HTR-8/SVneo (cell line): ENCODE data around the gene PPP1R26.
"Not testable (repeated sequence)": the region's sequence is repeated elsewhere in the genome, so short reads cannot be mapped to it uniquely, and the experiment has no call there.

Experiments
- DNase-seq: peaks from one replicate; pipeline ENCODE4 v3.0.0; 2011; ENCODE audit warnings: low spot score, mixed read lengths; ENCODE audit not compliant: insufficient read length
- FAIRE-seq: peaks from 2 replicates; lab custom pipeline; 2011; peaks lifted over from hg19 to GRCh38; lab: Jason Lieb, UNC

The PPP1R26 gene

GRCh38 chr9:135531096-135531495, 51.5 kb downstream of the PPP1R26 start:
- DNase-seq, result no peak
- no peak for FAIRE-seq

- FAIRE-seq, result no peak
- DNase-seq, result no peak
Measured at GRCh38 chr9:135533113-135533512, 53.5 kb downstream of the PPP1R26 start.

- DNase-seq (no peak), FAIRE-seq (no peak)
Measured at GRCh38 chr9:135533674-135534073, 54.1 kb downstream of the PPP1R26 start.

GRCh38 chr9:135534192-135534711, 54.7 kb downstream of the PPP1R26 start:
- not testable (repeated sequence) for DNase-seq, FAIRE-seq

GRCh38 chr9:135534826-135535225, 55.2 kb downstream of the PPP1R26 start:
- not testable (repeated sequence) for FAIRE-seq, DNase-seq

- DNase-seq, FAIRE-seq: not testable (repeated sequence)
Measured at GRCh38 chr9:135535631-135536030, 56.0 kb downstream of the PPP1R26 start.

GRCh38 chr9:135536216-135536615, 56.6 kb downstream of the PPP1R26 start:
- FAIRE-seq (no peak), DNase-seq (no peak)
